H1 (cell line): ENCODE measurements around the gene CABP1. TPM values are rescaled to one million over a fixed set of nuclear protein-coding genes. Genes with fewer than 3 reads are reported as not detected.

Experiments used
- CEBPB ChIP-seq: IDR thresholded peaks from 2 replicates; pipeline ENCODE4 v1.6.1; 2012; ENCODE audit warnings: low read depth, low read length
- EGR1 ChIP-seq: IDR thresholded peaks from 2 replicates; pipeline ENCODE4 v1.6.1; 2011; ENCODE audit warnings: low read depth, low read length, borderline replicate concordance
- NRF1 ChIP-seq: IDR thresholded peaks from 2 replicates; pipeline ENCODE4 v1.6.1; 2011; ENCODE audit warnings: mild to moderate bottlenecking, low read depth, low read length, improper control_type of control experiment
- POLR2A ChIP-seq, 2 experiments: IDR thresholded peaks; 1 replicate in 1 of 2; 2 replicates in 1 of 2; pipeline ENCODE4 v1.6.1; 2011; ENCODE audit warnings: low read depth in 2 of 2, low read length in 2 of 2, mild to moderate bottlenecking in 2 of 2; ENCODE audit errors: control extremely low read depth in 1 of 2
- SP2 ChIP-seq: IDR thresholded peaks from 2 replicates; pipeline ENCODE4 v1.6.1; 2012; ENCODE audit warnings: mild to moderate bottlenecking, low read length, inconsistent platforms
- SUZ12 ChIP-seq: fragments of 200-600 bp; sonication (generic); IDR thresholded peaks from 2 replicates; pipeline ENCODE4 v1.6.1; 2012; ENCODE audit warnings: mild to moderate bottlenecking, inconsistent platforms, low read length, moderate library complexity, mixed read lengths
- polyA plus RNA-seq, 7 experiments: library from polyadenylated mRNA; depleted of rRNA in 3 of 7; stranded (reverse) in 5 of 7; unstranded in 2 of 7; fragments of >200 nt in 5 of 7; fragments of 200-250 nt in 2 of 7; gene quantifications; 1 replicate in 5 of 7; 2 replicates in 1 of 7; 4 replicates in 1 of 7; pipeline versions ENCODE4 v1.2.1 to v1.2.3, GENCODE V29; 2011 to 2013; ENCODE audit warnings: missing spikeins in 2 of 7, mixed read lengths in 2 of 7
- total RNA-seq: library from RNA; stranded (reverse); fragmentation: NEBNext Ultra II Directional; extraction: Animal tissue kit (Norgen Biotek cat#: 25700); gene quantifications from 2 replicates; pipeline ENCODE4 v1.2.1, GENCODE V29; 2021
- TF ChIP-seq, protein P1 (sequence below): fragments of 300-600 bp; sonication (generic); IDR thresholded peaks from 2 replicates; pipeline ENCODE4 v1.7.1; 2012; ENCODE audit warnings: low read length, moderate library complexity, mild to moderate bottlenecking, inconsistent platforms; ENCODE audit not compliant: insufficient replicate concordance
- TF ChIP-seq, protein P2 (sequence below): IDR thresholded peaks from 2 replicates; pipeline ENCODE4 v1.6.1; 2012; ENCODE audit warnings: low read length, inconsistent platforms
- TF ChIP-seq, protein P3 (sequence below): IDR thresholded peaks from 2 replicates; pipeline ENCODE4 v1.6.1; 2011; ENCODE audit warnings: low read depth, mild to moderate bottlenecking, low read length; ENCODE audit not compliant: insufficient read depth

CABP1 gene
- total and polyA plus RNA-seq, 2 of the 8 experiments (the other 6 are each of a cell fraction or from before 2014, with no cell fraction given) = 3.9 to 7.4 TPM

DNA sequence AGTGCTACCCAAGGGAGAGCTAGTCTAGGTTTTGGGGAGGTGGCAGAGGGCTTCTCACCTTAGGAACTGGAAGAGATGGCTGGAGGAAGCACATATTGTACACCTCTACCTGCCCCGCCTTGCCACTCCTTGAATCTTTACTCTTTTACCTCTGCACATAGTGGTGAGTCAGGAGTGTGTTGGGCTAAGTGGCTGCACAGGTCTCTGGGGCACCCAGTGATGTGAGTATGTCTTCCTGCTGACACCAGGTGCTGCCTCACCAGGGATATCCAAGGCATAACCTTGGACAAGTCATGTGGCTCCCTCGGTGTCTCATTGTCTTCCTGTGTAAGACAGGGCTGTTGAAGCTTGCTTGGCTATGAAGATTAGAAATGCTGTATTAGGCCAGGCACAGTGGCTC lies 19.8 kb upstream of the CABP1 start (continued):
- TF ChIP-seq, protein P1, sequence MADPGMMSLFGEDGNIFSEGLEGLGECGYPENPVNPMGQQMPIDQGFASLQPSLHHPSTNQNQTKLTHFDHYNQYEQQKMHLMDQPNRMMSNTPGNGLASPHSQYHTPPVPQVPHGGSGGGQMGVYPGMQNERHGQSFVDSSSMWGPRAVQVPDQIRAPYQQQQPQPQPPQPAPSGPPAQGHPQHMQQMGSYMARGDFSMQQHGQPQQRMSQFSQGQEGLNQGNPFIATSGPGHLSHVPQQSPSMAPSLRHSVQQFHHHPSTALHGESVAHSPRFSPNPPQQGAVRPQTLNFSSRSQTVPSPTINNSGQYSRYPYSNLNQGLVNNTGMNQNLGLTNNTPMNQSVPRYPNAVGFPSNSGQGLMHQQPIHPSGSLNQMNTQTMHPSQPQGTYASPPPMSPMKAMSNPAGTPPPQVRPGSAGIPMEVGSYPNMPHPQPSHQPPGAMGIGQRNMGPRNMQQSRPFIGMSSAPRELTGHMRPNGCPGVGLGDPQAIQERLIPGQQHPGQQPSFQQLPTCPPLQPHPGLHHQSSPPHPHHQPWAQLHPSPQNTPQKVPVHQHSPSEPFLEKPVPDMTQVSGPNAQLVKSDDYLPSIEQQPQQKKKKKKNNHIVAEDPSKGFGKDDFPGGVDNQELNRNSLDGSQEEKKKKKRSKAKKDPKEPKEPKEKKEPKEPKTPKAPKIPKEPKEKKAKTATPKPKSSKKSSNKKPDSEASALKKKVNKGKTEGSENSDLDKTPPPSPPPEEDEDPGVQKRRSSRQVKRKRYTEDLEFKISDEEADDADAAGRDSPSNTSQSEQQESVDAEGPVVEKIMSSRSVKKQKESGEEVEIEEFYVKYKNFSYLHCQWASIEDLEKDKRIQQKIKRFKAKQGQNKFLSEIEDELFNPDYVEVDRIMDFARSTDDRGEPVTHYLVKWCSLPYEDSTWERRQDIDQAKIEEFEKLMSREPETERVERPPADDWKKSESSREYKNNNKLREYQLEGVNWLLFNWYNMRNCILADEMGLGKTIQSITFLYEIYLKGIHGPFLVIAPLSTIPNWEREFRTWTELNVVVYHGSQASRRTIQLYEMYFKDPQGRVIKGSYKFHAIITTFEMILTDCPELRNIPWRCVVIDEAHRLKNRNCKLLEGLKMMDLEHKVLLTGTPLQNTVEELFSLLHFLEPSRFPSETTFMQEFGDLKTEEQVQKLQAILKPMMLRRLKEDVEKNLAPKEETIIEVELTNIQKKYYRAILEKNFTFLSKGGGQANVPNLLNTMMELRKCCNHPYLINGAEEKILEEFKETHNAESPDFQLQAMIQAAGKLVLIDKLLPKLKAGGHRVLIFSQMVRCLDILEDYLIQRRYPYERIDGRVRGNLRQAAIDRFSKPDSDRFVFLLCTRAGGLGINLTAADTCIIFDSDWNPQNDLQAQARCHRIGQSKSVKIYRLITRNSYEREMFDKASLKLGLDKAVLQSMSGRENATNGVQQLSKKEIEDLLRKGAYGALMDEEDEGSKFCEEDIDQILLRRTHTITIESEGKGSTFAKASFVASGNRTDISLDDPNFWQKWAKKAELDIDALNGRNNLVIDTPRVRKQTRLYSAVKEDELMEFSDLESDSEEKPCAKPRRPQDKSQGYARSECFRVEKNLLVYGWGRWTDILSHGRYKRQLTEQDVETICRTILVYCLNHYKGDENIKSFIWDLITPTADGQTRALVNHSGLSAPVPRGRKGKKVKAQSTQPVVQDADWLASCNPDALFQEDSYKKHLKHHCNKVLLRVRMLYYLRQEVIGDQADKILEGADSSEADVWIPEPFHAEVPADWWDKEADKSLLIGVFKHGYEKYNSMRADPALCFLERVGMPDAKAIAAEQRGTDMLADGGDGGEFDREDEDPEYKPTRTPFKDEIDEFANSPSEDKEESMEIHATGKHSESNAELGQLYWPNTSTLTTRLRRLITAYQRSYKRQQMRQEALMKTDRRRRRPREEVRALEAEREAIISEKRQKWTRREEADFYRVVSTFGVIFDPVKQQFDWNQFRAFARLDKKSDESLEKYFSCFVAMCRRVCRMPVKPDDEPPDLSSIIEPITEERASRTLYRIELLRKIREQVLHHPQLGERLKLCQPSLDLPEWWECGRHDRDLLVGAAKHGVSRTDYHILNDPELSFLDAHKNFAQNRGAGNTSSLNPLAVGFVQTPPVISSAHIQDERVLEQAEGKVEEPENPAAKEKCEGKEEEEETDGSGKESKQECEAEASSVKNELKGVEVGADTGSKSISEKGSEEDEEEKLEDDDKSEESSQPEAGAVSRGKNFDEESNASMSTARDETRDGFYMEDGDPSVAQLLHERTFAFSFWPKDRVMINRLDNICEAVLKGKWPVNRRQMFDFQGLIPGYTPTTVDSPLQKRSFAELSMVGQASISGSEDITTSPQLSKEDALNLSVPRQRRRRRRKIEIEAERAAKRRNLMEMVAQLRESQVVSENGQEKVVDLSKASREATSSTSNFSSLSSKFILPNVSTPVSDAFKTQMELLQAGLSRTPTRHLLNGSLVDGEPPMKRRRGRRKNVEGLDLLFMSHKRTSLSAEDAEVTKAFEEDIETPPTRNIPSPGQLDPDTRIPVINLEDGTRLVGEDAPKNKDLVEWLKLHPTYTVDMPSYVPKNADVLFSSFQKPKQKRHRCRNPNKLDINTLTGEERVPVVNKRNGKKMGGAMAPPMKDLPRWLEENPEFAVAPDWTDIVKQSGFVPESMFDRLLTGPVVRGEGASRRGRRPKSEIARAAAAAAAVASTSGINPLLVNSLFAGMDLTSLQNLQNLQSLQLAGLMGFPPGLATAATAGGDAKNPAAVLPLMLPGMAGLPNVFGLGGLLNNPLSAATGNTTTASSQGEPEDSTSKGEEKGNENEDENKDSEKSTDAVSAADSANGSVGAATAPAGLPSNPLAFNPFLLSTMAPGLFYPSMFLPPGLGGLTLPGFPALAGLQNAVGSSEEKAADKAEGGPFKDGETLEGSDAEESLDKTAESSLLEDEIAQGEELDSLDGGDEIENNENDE = no peak
- TF ChIP-seq NRF1 (no peak), EGR1 (no peak), POLR2A (IDR thresholded peaks at IDR 0.05; ENCODE audit: control extremely low read depth in 1 of 2, low read depth in 2 of 2, low read length in 2 of 2) (no peak), SUZ12 (no peak), CEBPB (no peak), SP2 (no peak)
- TF ChIP-seq, protein P2, sequence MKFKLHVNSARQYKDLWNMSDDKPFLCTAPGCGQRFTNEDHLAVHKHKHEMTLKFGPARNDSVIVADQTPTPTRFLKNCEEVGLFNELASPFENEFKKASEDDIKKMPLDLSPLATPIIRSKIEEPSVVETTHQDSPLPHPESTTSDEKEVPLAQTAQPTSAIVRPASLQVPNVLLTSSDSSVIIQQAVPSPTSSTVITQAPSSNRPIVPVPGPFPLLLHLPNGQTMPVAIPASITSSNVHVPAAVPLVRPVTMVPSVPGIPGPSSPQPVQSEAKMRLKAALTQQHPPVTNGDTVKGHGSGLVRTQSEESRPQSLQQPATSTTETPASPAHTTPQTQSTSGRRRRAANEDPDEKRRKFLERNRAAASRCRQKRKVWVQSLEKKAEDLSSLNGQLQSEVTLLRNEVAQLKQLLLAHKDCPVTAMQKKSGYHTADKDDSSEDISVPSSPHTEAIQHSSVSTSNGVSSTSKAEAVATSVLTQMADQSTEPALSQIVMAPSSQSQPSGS = no peak
- TF ChIP-seq, protein P3, sequence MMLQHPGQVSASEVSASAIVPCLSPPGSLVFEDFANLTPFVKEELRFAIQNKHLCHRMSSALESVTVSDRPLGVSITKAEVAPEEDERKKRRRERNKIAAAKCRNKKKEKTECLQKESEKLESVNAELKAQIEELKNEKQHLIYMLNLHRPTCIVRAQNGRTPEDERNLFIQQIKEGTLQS = no peak
- TF ChIP-seq, all 59 proteins: peak for 0
